Stimulated activated CD8-positive, alpha-beta memory T cell treated with anti-CD3 and anti-CD28 coated beads, Interleukin-2, amount 100 ng/mL, for 48 hours (primary cell): ENCODE measurements around the gene GOLT1A.
A peak's percentile ranks its signal among the peaks of the same experiment; 100 is the strongest.

Experiments used
- DNase-seq, 2 donors: peaks; one replicate each; pipeline ENCODE4 v3.0.0-alpha.2; 2020; ENCODE audit warnings: low read depth in 2 of 2

The GOLT1A gene, protein sequence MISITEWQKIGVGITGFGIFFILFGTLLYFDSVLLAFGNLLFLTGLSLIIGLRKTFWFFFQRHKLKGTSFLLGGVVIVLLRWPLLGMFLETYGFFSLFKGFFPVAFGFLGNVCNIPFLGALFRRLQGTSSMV

GRCh38 chr1:204213668-204214662, at the start of gene GOLT1A:
Gene GOLT1A (minus strand): TSS chr1:204213988. CDS start chr1:204213906, 82 bp downstream.
- DNase-seq = peak in 1 of 2 donors; percentile 30

DNA sequence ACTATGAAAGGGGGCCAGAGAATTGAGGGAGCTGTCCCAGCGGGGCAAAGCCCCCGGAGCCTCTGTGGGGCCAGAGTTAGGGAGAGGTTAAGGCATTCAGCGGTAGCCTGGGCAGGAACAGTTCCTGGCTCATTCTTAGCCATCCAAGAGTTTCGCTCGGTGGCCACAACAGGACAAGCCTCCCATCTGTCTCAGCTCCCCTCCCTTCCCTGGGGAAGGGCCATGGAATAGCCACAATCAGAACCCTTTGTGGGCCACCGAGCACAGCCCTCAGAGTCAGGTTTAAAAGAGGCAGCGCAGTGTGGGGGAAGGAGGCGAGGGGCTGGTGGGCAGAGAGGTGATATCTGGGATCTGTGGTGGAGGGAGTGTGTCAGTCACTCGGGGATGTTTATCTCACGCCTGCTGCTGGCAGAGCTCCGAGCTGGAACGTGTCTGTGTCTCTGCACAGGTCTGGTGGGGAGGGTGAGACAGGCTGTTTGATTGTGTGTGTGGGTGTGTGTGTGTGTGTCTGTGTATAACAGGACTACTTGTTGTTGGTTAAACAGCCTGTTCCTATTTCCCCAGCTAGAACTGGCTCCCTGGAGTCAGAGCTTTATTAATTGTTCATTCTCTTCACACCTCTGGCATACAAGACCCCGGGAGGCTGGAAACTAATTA, 49.6 kb upstream of the GOLT1A start:
- no peak for DNase-seq

GRCh38 chr1:204262506-204263253, 48.9 kb upstream of the GOLT1A start:
- no peak for DNase-seq

GRCh38 chr1:204261746-204262505, 48.1 kb upstream of the GOLT1A start:
- no peak for DNase-seq

GRCh38 chr1:204261266-204261665, 47.5 kb upstream of the GOLT1A start:
- DNase-seq = no peak

DNA sequence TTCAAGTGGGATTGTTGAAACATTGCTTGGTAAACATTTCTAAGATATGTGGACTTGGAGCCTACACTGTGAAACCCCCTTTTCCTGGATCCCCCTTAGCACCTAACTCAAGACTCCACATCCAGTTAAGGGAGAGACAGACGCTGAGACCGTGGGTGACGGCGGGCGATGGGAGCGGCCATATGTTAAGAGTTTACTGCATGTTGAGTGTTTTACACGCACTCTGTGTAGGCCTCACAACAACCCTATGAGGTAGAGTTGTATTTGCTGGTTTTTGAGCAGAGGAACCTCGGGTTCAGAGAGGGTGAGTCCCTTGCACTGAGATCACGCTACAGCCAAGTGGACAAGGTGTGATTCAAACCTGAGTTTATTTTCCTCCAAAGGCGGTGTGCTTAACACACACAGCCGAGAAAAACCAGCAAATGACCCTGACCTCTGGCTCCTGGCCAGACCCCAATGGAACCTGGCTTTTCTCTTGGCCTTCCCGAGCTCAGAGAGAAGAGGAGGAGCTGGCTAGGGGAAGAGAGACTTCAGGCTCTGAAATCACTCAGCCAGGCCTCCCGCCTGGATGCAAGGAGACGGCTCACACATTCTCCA, 46.9 kb upstream of the GOLT1A start:
- DNase-seq = no peak

GRCh38 chr1:204259782-204260181, 46.0 kb upstream of the GOLT1A start:
- no peak for DNase-seq

- no peak for DNase-seq
Measured at GRCh38 chr1:204259196-204259595, 45.4 kb upstream of the GOLT1A start.

DNA sequence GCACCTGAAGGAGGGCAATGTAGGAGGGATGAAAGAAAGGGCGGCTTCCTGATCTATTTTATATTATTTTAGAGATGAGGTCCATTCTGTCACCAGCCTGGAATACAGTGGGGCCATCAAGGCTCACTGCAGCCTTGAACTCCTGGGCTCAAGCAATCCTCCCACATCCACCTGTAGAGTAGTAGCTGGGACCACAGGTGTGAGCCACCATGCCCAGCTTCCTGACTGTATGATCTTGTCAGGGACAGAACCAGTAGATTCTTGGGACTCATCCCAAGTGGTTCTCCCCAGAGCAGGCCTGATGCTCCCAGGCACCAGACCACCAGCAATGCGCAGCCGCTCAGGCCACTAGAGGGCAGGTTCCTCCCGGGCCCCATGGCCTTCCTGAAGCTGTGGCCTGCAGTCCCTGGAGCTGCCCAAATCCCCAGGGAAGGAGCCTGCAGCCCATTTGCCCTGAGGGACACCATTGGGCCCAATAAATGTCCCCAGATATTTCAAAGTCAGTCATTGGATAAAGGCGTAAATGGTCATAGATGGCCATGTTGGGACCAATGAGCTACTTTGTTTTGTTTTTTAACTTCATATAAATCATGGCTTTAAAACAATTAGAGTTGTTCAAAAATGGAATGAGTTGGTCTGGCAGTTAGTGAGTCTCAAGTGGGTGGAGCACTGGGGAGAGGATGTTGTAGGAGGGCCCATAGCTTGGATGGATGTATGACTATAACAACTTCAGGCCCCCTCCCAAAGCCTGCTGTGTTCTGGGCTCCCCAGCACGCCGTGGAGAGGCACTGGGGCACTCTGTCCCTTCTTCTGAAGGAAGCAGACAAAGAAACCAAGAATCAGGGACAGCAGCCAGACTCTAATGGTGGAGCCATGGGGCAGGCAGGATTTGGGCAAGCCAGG, 44.7 kb upstream of the GOLT1A start:
- DNase-seq = peak; percentile 14 to 25

- no peak for DNase-seq
Measured at GRCh38 chr1:204257446-204257845, 43.7 kb upstream of the GOLT1A start.

GRCh38 chr1:204256531-204256930, 42.7 kb upstream of the GOLT1A start:
- no peak for DNase-seq

DNA sequence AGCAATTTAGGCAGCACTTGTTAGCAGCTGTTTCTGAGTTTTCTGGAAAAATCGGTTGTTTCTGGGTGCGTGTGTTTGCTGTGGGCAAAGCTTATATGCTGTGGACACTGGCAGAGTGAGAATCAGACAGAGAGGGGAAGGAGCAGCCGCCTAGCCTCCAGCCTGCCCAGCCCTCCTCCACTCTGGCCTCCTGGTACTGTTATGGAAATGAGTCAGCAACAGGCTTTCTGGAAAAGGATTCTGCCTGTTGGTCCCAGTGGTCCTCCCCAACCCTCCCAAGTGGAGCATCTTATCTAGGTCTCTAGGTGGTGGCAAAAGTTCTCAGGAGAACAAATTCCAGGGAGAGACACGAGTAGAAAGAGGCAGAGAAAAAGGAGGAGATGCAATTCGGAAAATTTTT, 42.2 kb upstream of the GOLT1A start:
- DNase-seq = no peak

GRCh38 chr1:204255225-204255624, 41.4 kb upstream of the GOLT1A start:
- DNase-seq = no peak

GRCh38 chr1:204254031-204254661, 40.4 kb upstream of the GOLT1A start:
- DNase-seq = no peak

DNA sequence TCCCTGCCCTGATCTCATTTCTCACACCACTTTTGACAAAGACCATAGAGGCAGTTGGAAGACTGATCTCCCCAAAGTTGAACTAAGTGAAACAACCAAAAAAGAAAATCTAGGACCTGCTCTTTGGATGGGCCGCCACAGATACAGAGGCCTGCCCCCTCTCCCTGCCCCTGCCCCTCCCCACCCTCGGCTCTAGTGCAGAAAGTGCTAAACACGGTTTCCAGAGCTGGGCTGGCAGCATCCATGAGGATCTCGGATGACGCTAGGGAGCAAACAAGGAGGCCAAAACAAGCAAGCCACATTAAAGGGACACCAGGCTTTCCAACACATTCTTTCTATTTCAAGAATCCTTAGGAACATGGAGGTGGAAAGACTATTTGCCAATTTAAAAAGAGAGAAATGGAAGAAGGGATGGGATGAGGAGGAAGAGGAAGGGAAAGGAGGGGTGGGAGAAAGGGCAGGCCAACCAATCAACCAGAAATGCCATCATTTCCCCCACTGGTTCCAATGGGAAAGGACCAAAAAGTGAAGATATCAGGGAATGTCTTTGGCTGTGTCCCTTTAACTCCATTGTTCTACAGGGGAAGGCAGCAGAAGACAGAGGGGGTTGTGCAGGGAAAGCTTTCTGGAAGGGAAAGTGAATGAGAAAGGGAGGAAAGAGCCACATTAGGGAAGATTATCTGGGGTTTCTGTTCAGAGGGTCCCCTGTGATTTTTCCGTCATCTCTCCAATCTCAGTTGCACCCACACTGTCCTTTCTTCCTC, 38.3 kb upstream of the GOLT1A start:
- DNase-seq = no peak

DNA sequence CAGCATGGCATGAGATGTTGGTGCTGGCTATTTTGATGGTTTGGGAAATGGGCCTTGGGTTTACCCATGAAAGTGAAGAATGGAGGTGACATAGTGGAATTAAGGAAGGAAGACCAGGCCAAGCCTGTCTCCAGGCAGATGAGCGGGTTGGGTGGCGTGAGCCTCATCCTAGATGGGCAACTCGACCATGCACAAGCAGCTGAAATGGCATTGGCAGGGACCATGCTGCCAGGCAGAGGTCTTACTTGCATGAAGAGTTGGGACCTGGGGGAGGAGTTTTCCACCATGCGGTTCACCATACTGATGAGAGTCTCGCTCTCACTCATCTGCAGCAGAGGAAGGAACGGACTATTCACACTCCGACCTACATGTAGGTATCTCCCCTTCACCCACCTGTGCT, 37.5 kb upstream of the GOLT1A start:
- no peak for DNase-seq

DNA sequence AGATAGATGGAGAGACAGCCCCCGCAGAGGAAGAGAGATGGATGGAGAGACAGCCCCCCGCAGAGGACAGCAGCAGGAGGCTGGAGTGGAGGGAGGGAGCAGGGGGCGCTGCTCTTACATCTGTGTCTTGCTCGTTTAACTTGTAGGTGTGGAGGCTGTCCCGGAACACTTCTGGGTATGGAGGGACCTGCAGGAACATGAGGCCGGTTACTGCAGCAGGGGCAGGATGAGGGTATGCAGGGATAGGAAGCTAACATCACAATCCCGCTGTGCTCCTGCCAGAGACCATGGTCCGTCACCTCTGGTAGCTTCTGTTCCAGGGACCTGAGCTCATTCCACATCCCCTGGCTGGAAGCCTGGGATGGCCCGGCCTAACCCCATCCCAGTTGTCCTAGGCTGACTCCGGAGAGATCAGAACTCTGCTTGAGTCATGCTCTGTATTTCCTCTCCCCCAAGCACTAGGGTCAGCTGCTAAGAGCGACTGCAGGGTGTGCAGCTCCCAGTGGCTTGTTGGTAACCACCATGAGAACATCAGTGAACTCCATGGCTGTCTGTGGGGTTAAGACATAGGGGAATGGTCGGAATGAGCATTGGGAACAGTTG, 36.7 kb upstream of the GOLT1A start:
- DNase-seq = no peak
